HCT116 (cell line): ENCODE data around the gene CCL24. TPM values are rescaled to one million over a fixed set of nuclear protein-coding genes. Genes with fewer than 3 reads are reported as not detected.

Experiments
- ATAC-seq: fragments of 200-7000 bp; cut with Tn5 transposase; 2 replicates; pipeline ENCODE4 v1.9.1; 2020; ENCODE audit warnings: mild to moderate bottlenecking, moderate library complexity
- BruUV-seq: library from RNA; stranded (reverse); fragments of 400-500 nt; replicated peaks from 2 replicates; lab custom pipeline; 2021; lab: Mats Ljungman, UMichigan
- CTCF ChIA-PET: fragments of 300-600 bp; sonication (Branson Sonifier 250); formaldehyde crosslinking; loops from one replicate; lab custom pipeline; 2021; ENCODE audit warnings: antibody characterized with exemption; lab: Charles Lee
- POLR2A ChIA-PET: fragments of 300-600, 350-600 bp; sonication (Branson Sonifier 250); formaldehyde crosslinking; loops from one replicate; lab custom pipeline; 2021; ENCODE audit warnings: antibody characterized with exemption; lab: Charles Lee
- RAD21 ChIA-PET, 2 experiments: fragments of 300-600 bp; sonication (Branson Sonifier 250); formaldehyde crosslinking; loops; one replicate each; lab custom pipeline; 2023; ENCODE audit warnings: low total read pairs in 2 of 2; ENCODE audit not compliant: uncharacterized antibody in 2 of 2, unreplicated experiment in 2 of 2, low non-redundant PET in 1 of 2; lab: Charles Lee
- DNase-seq: peaks from one replicate; pipeline ENCODE4 v3.0.0-alpha.2; 2010; ENCODE audit warnings: low read depth, low spot score
- H2AFZ ChIP-seq: fragments of 200-600 bp; shearing (Covaris generic), sonication (generic); 2 replicates; pipeline ENCODE4 v1.6.1; 2017; ENCODE audit warnings: low read depth, mixed run types, mixed read lengths, antibody characterized with exemption, low read length; ENCODE audit not compliant: poor library complexity, severe bottlenecking
- H3K27ac ChIP-seq: 2 replicates; pipeline ENCODE4 v1.5.1; 2012; ENCODE audit warnings: low read depth, low read length
- H3K27me3 ChIP-seq: fragments of 200-600 bp; sonication (generic); 2 replicates; pipeline ENCODE4 v1.6.1; 2016; ENCODE audit warnings: mixed run types, low read length, mixed read lengths; ENCODE audit not compliant: insufficient read depth
- H3K36me3 ChIP-seq, 2 experiments: fragments of 200-500 bp in 1 of 2; fragments of 200-600 bp in 1 of 2; sonication (Bioruptor generic) in 1 of 2; sonication (generic) in 1 of 2; 2 replicates each; pipeline versions ENCODE4 v1.5.1 to v1.6.1; 2014 to 2016; ENCODE audit warnings: low read length in 2 of 2, inconsistent platforms in 1 of 2, mixed read lengths in 1 of 2, mixed run types in 1 of 2; ENCODE audit not compliant: insufficient read depth in 2 of 2, control insufficient read depth in 1 of 2
- H3K4me1 ChIP-seq, 2 experiments: fragments of 200-600 bp in 1 of 2; sonication (generic) in 1 of 2; 2 replicates each; pipeline versions ENCODE4 v1.5.1 to v1.6.1; 2012 to 2017; ENCODE audit warnings: low read length in 2 of 2, inconsistent platforms in 1 of 2, mild to moderate bottlenecking in 1 of 2, mixed read lengths in 1 of 2, mixed run types in 1 of 2, moderate library complexity in 1 of 2; ENCODE audit not compliant: insufficient read depth in 2 of 2, control insufficient read depth in 1 of 2
- H3K4me2 ChIP-seq: fragments of 200-600 bp; sonication (generic); 2 replicates; pipeline ENCODE4 v1.6.1; 2017; ENCODE audit warnings: mixed run types, low read length, mixed read lengths
- H3K4me3 ChIP-seq, 2 experiments: fragments of 200-600 bp in 1 of 2; sonication (generic) in 1 of 2; replicated peaks in 1 of 2; 2 replicates each; pipeline ENCODE4 v1.5.1; 2011 to 2016; ENCODE audit warnings: low read length in 2 of 2, control low read depth in 1 of 2, low read depth in 1 of 2, mild to moderate bottlenecking in 1 of 2, mixed read lengths in 1 of 2, mixed run types in 1 of 2
- H3K79me2 ChIP-seq: fragments of 200-600 bp; sonication (generic); 2 replicates; pipeline ENCODE4 v1.6.1; 2017; ENCODE audit warnings: mild to moderate bottlenecking, mixed run types, low read length, moderate library complexity, mixed read lengths; ENCODE audit not compliant: insufficient read depth
- H3K9ac ChIP-seq: fragments of 200-600 bp; sonication (generic); 2 replicates; pipeline ENCODE4 v1.6.1; 2016; ENCODE audit warnings: low read length, mixed read lengths
- H3K9me2 ChIP-seq: fragments of 200-600 bp; sonication (generic), shearing (Covaris generic); 2 replicates; pipeline ENCODE4 v1.6.1; 2017; ENCODE audit warnings: mixed run types, mild to moderate bottlenecking, moderate library complexity; ENCODE audit not compliant: insufficient read depth
- H3K9me3 ChIP-seq, 2 experiments: fragments of 200-500 bp in 1 of 2; fragments of 200-600 bp in 1 of 2; sonication (Bioruptor generic) in 1 of 2; sonication (generic) in 1 of 2; 2 replicates each; pipeline ENCODE4 v1.6.1; 2014 to 2017; ENCODE audit warnings: low read length in 2 of 2, mixed read lengths in 2 of 2, inconsistent platforms in 1 of 2, low read depth in 1 of 2, mild to moderate bottlenecking in 1 of 2, mixed run types in 1 of 2, moderate library complexity in 1 of 2; ENCODE audit not compliant: control insufficient read depth in 1 of 2, insufficient read depth in 1 of 2
- H4K20me1 ChIP-seq: fragments of 200-600 bp; sonication (generic), shearing (Covaris generic); 2 replicates; pipeline ENCODE4 v1.6.1; 2017; ENCODE audit warnings: mixed run types, mild to moderate bottlenecking, moderate library complexity; ENCODE audit not compliant: insufficient read depth
- EZH2phosphoT487 ChIP-seq: fragments of 200-600 bp; IDR thresholded peaks from 2 replicates; pipeline ENCODE4 v1.6.1; 2018; ENCODE audit warnings: antibody characterized with exemption, borderline replicate concordance
- MAX ChIP-seq: IDR thresholded peaks from 2 replicates; pipeline ENCODE4 v1.6.1; 2012
- POLR2A ChIP-seq: IDR thresholded peaks from 2 replicates; pipeline ENCODE4 v1.7.0; 2011; ENCODE audit warnings: borderline replicate concordance; ENCODE audit not compliant: insufficient read depth, insufficient read length; ENCODE audit errors: extremely low read depth
- POLR2AphosphoS5 ChIP-seq: IDR thresholded peaks from 2 replicates; pipeline ENCODE4 v1.6.1; 2011; ENCODE audit warnings: mild to moderate bottlenecking, low read depth, low read length, moderate library complexity
- REST ChIP-seq: IDR thresholded peaks from 2 replicates; pipeline ENCODE4 v1.6.1; 2012; ENCODE audit warnings: low read depth
- SP1 ChIP-seq: IDR thresholded peaks from 2 replicates; pipeline ENCODE4 v1.6.1; 2012; ENCODE audit warnings: low read depth
- TCF7L2 ChIP-seq: IDR thresholded peaks from 2 replicates; pipeline ENCODE4 v1.7.0; 2011; ENCODE audit warnings: borderline replicate concordance, inconsistent platforms; ENCODE audit not compliant: insufficient read depth, insufficient read length; ENCODE audit errors: extremely low read depth
- ZFX ChIP-seq: fragments of 450-650 bp; IDR thresholded peaks from 2 replicates; pipeline ENCODE4 v1.6.1; 2017
- intact Hi-C: fragments of 100-400 bp; cut with micrococcal nuclease; formaldehyde crosslinking; loops from 2 replicates; pipeline ENCODE4 v1.10.0; 2022
- total RNA-seq: library from RNA; stranded (reverse); gene quantifications from one replicate; pipeline ENCODE4 v1.2.1, GENCODE V29; 2021; ENCODE audit not compliant: unreplicated experiment

The CCL24 gene
- total RNA-seq, 1 experiment from 2014 or later, result not detected

- DNase-seq, result no peak
- H3K9me3 ChIP-seq, result no peaks in the 10 kb centered on the region
- peaks cover 0 to 8% of the 10 kb centered on the region in 2 experiments; a peak in 2 of 4 replicates for H3K4me1 ChIP-seq
- H3K9ac ChIP-seq, result no peak overlapping the region
- TF ChIP-seq MAX (no peak), SP1 (no peak), ZFX (no peak), POLR2AphosphoS5 (no peak), EZH2phosphoT487 (no peak), POLR2A (no peak), TCF7L2 (no peak), REST (no peak)
- H3K4me2 ChIP-seq, result no peak overlapping the region
- no peaks in the 10 kb centered on the region for H4K20me1 ChIP-seq
- ChIA-PET RAD21 (no interaction called here), POLR2A (no interaction called here), CTCF (no interaction called here)
- H3K4me3 ChIP-seq, result no peak overlapping the region
- no peak overlapping the region for H2AFZ ChIP-seq
- BruUV-seq, result no TSS peak
- no peaks in the 10 kb centered on the region for H3K36me3 ChIP-seq
- no peaks in the 10 kb centered on the region for H3K27me3 ChIP-seq
- intact Hi-C loops, result no loop called here
- no peaks in the 10 kb centered on the region for H3K79me2 ChIP-seq
- no peaks in the 10 kb centered on the region for H3K9me2 ChIP-seq
- H3K27ac ChIP-seq, result no peak overlapping the region
- no peak for ATAC-seq
These were observed 7.1 kb upstream of the CCL24 start for GRCh38 chr7:75820688-75821087.
